HG02610 (cell line): ENCODE results near the gene CLDN16.
A peak's percentile ranks its signal among the peaks of the same experiment; 100 is the strongest.

Experiments used
- ATAC-seq: cut with Tn5 transposase; IDR thresholded peaks from one replicate; pipeline ENCODE4 v1.9.1; 2021; ENCODE audit warnings: mild to moderate bottlenecking, moderate library complexity; ENCODE audit not compliant: unreplicated experiment

Gene CLDN16, protein sequence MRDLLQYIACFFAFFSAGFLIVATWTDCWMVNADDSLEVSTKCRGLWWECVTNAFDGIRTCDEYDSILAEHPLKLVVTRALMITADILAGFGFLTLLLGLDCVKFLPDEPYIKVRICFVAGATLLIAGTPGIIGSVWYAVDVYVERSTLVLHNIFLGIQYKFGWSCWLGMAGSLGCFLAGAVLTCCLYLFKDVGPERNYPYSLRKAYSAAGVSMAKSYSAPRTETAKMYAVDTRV

DNA sequence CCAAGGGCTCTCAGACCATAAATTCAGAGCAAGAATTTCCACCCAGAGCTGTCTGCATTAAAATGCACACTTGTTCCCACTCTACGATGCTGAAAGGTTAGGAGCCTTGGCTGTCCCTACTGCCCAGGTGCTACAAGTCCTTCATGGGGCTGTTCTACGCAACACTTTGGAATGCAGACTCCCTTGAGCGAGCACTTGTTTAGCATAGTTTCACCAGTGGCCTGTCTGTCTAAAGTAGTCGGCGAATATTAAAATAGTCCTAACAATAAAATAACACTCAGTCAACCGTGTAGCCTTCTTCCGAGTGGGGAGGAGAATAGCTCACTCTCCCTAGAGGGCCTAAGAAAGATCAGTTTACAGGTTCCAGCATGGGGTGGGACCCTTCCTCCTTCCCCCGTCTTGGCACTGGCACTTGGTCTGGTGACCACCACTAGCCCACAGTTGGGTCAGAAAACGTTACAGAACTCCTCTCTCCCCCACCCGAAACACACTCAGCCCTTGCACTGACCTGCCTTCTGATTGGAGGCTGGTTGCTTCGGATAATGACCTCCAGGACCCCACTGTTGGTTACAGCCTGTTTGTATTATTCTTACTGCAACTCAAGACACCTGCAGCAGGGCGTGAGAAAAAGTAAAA, at the start of gene CLDN16:
Gene CLDN16 (plus strand): TSS at position 586 of the 636 bp plus-strand sequence. CDS start 167 bp downstream, outside the sequence.
- ATAC-seq: no peak

DNA sequence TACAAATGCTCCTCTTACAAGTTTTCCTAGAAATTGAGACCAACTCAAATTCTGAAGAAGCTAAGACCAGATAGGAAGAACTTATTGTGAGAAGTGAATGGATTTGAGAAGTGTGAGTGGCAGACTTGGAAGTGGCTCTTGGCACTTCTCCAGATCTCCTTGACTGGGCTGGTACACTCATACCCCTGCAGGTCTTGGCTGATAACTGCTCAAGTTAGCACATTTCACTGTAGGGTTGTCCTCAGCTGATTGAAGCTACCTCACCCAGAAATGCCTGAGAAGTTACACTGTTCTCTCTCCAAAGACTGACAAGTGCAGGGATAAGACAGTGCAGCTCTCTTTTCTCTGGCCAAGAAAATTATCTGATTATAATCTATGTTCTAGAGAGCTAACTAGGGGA, 49.2 kb upstream of the CLDN16 start:
- ATAC-seq: no peak

DNA sequence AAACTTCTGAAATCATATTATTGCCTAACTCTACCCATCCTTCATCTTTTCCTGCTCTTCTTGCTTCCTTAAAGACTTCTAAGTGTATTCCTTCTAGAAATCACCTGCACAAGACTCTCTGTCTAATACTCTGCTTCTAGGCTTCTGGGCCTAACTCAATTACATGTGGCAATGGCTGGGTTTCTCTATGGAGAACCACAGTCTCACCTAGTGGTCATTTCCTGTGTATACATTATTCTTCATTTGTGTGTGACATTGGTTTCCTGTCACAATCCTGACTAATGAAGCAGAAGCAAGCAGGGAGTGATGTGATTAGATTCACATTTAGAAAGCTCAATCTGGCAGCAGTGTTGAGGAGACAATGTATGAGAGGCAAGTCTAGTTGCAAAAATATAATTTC, 48.8 kb upstream of the CLDN16 start:
- peak; percentile 74 for ATAC-seq

DNA sequence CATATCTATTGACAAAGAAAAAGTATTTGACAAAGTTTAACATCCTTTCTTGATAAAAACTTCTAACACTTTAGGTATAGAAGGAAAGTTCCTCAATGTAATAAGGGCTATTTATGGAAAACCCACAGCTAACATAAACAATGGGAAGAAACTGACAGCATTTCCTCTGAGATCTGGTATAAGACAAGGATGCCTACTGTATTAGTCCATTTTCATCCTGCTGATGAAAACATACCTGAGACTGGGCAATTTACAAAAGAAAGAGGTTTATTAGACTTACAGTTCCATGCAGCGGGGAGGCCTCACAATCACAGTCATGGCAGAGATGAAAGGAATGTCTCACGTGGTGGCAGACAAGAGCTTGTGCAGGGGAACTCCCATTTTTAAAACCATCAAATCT, 47.9 kb upstream of the CLDN16 start:
- no peak for ATAC-seq

DNA sequence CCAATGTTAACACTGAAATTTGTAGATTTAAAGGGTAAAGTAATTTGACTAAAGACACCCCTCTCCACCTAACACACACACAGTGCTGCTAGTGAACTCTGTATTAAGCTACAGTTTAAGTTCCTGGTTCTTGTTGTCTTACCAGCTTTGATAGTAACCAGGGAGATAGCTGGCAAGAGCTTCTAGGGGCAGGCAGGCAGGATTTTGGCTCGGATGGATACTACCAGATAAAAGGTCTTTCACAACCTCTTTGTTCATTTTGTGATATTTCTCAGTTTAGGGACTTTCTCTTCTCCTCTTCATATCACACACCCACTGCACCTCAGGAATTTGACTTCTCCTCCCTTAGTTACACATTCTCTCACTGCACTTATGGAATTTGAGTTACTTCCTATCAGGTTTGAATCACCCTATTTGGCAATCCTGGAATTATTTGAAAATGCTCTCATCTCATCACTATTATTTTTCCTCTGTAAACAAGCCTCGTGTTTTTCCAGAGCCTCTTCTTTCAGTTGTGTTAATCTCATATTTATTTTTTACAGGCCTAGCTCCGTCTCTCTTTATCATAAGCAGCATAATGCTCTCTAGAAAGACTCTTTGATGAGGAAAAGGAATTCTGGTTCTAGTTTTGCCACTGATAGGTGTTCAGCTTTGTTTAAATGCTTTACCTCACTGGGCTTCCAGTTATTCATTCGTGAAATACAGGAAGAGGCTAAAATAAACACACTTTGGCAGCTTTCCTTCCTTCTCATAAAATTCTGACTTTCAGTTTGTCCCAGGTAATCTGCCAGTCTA, 42.7 kb upstream of the CLDN16 start:
- ATAC-seq: no peak

DNA sequence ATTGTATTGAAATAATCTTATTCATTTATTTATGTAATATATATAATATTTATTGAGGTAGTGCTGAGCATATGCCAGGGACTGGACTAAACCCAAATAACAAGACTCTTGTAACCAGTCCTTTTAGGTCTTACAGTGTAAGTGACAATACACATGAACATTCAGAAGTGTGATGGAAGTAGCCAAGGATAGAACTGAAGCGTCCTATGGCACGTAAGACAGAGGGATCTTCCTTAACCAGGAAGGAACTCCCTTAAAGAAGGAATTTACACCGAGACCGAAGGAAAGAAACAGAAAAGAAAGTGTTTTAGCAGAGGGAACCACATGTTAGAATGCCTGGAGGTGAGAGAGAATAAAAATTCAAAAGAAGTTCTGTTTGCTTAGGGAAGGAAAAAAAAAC, 42.1 kb upstream of the CLDN16 start:
- no peak for ATAC-seq

DNA sequence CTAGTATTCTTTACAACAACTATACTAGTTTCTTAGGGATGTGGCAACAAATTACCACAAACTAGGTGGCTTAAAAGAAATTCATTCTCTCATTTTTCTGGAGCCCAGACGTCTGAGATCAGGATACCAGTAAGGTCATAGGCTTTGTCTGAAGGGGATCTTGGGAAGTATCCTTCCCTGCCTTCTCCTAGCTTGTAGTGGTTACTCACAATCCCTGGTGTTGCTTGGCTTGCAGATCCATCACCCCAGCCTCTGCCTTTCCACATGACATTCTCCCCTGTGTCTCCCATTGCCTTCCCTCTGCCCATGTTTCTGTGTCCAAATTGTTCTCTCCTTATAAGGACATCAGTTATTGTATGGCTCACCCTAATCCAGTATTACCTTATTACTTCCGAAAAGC, 41.4 kb upstream of the CLDN16 start:
- no peak for ATAC-seq

DNA sequence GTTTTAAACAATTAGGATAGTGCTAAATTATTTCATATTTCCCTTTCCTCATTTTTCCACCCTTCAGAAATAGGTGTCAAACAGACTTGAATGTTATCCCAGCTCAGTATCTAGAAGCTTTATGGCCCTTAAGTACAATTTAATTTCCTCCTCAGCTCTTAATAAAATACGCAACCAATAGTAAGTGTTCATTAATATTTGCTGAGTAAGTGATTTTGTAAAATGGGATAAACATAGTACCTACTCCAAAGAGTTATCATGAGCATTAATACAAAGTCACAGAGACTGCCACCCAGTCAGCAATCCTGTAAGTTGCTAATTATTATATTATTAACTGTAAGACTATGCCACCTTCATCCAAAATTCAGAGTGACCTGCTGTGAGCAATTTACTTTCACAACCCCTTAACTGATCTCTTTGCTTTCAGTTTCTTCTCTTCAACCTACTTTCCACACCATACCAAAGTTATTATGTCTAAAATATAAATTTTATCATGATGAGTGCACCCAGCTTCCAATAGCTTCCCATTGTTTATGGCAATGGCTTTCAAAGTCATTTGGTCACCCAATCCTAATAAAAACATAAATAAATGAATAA, 35.0 kb upstream of the CLDN16 start:
- no peak for ATAC-seq

DNA sequence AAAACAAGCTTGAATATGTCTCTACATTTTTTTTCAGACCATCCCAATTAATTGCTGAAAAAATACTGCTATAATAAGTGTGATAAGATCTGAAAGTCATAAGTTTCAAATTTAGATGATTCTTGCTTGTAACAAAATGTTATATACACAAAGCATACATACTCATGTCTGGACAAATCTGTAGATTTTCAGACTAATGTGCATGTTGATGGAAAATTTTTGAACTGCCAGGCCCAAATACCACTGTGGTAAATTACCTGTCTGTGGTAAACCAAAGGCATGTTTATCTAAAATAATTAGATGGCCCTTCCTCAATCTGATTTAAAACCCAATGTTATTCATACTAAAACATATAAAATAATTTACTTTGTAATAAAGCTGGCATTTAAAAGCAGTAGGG, 31.7 kb upstream of the CLDN16 start:
- ATAC-seq: no peak

DNA sequence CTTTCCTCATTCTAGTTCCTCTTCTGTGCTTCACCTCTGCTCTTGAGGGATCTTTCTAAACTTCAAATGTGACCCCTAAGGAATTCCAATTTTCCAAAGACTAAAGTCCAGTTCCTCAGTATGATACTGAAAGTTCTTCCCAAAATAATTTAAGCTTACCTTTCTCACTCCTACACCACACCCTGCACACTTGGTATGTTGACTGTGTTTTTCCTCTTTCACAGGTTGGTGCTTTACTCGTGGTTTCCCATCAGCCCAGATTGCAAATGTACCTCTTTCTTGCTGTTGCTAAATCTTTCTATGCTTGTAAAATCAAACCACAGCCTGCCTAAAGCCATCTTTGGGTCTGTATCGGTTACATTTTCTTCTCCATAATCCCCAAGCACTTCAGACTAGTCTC, 30.5 kb upstream of the CLDN16 start:
- ATAC-seq: no peak

DNA sequence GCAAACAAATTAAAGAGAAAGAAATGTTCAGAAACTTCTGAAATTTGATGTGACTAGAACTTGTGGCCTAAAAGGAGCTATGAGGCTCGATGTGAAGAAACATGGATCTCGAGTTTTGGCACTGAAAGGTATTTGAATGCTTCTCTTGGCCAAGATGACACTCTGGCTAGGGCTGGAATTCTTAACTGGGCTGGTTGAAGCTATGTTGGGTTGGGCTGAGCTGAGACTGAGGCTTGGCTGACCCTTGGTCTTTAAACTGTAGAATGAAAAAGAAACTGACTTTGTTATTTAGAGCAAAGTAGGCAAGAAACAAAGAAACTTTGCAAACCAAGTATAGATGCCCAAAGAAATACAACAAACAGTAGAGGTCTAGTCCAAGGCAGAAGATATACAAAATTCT, 28.1 kb upstream of the CLDN16 start:
- ATAC-seq: no peak

DNA sequence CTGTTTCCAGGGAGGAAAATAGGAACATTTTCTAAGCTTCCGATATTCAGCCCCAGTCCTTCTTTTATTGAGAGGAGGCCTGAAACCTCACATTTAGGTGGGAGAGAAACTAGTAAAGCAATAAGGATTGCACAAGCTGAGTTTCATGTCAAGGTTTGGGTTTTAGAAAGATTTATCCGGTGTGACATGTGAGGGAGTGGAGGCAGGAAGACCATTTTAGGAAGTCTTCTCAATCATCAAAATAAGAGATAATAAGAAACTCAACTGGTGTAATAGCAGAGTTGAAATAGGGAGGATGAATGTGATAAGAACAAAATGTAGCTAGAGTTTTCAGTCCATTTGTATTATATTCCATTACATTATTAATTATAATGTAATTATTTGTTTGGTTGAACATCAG, 27.7 kb upstream of the CLDN16 start:
- ATAC-seq: no peak

DNA sequence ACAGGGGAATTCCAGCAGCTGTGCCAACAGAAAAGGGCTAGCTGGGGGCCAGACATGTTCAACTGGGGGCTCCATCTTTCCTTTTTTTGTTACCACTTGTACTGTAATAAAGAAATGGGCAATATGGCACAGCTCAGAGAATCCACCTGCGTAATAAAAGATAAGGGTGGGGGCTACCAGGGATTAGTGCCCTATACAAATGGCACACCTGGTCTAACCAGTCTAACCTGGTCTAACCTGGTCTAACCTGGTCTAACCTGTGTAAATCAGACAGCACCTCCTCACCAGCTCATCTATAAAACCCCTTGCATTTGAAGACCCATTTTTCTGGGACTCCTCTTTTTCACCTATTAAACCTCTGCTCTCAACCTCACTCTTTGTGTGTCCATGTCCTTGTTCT, 26.2 kb upstream of the CLDN16 start:
- no peak for ATAC-seq

DNA sequence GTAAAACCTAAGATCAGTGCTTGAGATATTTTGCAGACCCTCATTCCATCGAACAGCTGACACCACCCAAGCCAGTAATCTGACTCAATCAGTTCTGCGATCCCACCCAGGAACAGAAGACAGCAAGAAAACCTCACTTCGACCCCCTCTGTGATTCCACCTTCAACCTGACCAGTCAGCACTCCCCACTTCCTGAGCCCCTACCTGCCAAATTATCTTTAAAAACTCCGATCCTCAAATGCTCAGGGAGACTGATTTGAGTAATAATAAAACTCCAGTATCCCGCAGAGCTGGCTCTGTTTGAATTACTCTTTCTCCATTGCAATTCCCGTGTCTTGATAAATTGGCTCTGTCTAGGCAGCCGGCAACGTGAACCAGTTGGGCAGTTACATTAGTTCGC, 25.7 kb upstream of the CLDN16 start:
- no peak for ATAC-seq

DNA sequence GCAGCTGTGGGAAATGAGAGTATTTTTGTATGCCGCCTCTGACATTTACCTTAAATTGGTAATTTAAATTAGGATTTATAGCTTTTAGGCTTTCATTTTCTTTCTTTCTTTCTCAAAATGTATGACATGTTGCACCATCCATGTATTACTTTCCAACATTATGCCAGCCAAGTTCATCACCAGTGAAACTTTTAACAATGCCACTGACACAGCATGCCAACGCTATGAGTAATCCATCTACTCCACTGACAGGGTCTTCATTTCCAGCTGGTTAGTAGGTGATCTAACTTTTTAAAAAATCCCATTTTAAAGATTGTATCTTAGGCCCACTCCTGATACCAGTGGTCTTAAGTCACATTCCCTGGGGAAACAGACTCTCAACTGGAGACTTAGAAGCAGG, 21.8 kb upstream of the CLDN16 start:
- no peak for ATAC-seq

DNA sequence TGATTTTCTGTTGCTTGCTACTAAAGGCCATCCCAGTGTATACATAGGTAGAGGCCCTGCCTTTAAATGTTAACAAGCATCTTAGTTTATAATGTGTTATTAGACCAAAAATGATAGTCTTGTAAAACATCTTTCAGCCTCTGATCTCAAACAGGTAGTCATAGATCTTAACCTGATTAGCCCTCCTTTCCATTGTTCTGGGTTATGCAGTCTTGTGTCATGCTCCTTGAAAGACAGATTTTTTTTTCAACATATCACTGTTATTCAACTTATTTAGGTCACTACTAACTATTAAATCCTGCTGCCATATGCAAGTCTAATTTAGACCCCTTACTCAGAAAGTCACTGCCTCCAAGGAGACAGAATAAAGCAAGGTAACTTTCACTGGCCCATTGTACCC, 19.1 kb upstream of the CLDN16 start:
- ATAC-seq: no peak

DNA sequence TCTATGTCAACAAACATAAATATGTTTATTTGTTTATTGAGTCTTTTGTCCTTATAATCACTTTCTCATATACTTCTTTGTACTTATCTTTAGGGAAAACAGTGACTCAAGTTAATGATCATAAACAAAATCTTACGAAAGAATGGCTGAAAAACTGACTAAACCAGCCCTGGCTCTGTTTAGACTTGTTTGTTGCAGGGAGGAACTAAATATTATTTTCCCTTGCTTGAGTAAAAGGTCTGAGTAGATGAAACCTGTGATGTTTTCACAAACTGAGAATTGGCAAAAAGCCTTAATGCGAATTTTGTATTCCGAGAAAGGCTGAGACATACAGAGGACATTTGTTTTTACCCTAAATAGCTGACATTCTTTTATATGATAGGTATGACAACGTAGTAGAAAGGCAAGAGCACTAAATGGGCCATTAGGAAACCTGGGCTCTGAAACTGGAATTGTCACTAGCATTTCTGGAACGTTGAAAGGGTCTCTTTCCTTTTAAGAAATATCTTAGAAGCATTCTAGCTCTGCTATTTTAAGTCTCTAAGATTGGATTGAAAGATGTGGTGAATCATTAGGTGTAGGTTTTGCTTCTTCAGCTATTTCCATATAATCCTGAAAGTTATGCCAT, 18.2 kb upstream of the CLDN16 start:
- no peak for ATAC-seq

DNA sequence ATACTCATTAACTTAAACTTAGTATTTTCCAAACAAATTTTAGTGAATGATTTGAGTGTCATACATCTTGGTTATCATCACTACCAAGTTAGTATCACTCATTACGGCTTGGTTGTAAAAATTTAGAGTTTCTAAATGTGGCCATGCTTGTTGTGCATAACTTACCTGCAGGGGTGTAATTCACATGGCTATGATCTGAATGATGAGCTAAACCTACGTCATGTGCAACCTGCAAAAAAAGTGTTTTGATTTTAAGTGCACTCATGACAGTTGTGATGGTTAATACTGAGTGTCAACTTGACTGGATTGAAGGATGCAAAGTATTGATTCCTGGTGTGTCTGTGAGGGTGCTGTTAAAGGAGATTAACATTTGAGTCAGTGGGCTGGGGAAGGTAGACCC, 17.6 kb upstream of the CLDN16 start:
- no peak for ATAC-seq

DNA sequence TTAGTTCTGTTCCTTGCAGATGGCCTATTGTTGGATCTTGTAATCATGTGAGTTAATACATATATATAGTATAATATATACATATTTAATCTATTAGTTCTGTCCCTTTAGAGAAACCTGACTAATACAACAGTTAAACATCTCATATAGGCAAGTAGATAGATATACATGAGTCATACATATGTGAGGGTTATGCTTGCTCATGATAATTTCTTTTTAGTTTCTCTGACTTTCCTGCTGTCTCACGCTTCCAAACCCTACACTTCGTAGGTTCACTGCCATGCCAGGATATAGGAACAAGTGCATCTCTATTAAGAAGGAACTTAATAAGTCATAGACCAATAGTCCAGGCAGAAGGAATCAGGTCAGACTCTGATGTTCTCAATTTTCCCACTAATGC, 16.8 kb upstream of the CLDN16 start:
- ATAC-seq: no peak

DNA sequence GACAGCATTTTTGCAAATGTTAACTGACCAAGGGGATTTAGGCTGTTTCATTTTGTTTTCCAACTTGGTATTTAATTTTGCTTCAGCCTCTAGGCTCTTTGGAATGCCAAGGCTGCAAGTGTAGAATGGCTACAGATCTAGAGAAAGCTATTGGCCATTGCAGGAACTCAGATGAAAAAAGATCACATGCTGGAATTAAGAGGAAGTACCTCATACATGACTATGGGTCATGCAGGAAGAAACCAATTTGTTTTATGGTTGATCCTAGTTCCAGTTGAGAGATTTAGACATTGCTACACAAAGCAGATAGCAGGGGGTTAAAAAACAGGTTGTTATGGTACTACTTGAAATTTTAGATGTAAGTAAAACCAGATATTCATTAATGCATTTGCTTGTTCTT, 12.7 kb upstream of the CLDN16 start:
- ATAC-seq: no peak

DNA sequence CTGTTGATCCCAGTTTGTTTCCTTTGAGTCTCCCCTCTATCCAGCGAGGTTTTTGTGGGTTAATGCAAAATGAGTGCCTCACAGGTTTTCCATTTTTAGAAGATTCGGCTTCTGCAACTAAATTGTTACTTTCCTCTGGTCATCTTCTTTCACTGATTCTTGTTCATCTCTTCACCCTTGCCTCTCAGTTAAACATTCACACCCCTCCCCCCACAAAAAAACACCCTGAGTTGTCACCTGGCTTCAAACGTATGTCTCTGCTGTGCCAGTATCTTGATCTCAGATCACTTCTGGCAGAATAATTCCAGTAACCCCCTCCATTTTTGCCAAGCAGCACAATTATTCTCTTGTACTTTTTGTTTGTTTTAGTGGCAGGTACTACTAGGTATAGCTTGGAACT, 12.3 kb upstream of the CLDN16 start:
- no peak for ATAC-seq
